GM12891 (cell line): ENCODE data around the gene F12.
A peak's percentile ranks its signal among the peaks of the same experiment; 100 is the strongest.

ENCODE experiments used
- DNase-seq: peaks from one replicate; pipeline ENCODE4 v3.0.0; 2011; ENCODE audit warnings: low spot score; ENCODE audit not compliant: insufficient read length
- FAIRE-seq: peaks from 2 replicates; lab custom pipeline; 2011; peaks lifted over from hg19 to GRCh38; lab: Jason Lieb, UNC
- PAX5 ChIP-seq: IDR thresholded peaks from 2 replicates; pipeline ENCODE4 v1.6.1; 2011; ENCODE audit warnings: low read length, moderate library complexity, mild to moderate bottlenecking; ENCODE audit not compliant: insufficient read depth, severe bottlenecking
- POLR2A ChIP-seq: IDR thresholded peaks from 2 replicates; pipeline ENCODE4 v1.6.1; 2011; ENCODE audit warnings: low read depth, low read length, control low read depth
- POLR2AphosphoS5 ChIP-seq: IDR thresholded peaks from 2 replicates; pipeline ENCODE4 v1.6.1; 2011; ENCODE audit warnings: low read depth, low read length, control low read depth
- POU2F2 ChIP-seq: IDR thresholded peaks from 2 replicates; pipeline ENCODE4 v1.6.1; 2011; ENCODE audit warnings: low read depth, mild to moderate bottlenecking, control low read depth, low read length, moderate library complexity
- SPI1 ChIP-seq: IDR thresholded peaks from 2 replicates; pipeline ENCODE4 v1.6.1; 2011; ENCODE audit warnings: low read depth, low read length, control low read depth
- TAF1 ChIP-seq: IDR thresholded peaks from 2 replicates; pipeline ENCODE4 v1.6.1; 2011; ENCODE audit warnings: low read depth, low read length, control low read depth

F12 gene

DNA sequence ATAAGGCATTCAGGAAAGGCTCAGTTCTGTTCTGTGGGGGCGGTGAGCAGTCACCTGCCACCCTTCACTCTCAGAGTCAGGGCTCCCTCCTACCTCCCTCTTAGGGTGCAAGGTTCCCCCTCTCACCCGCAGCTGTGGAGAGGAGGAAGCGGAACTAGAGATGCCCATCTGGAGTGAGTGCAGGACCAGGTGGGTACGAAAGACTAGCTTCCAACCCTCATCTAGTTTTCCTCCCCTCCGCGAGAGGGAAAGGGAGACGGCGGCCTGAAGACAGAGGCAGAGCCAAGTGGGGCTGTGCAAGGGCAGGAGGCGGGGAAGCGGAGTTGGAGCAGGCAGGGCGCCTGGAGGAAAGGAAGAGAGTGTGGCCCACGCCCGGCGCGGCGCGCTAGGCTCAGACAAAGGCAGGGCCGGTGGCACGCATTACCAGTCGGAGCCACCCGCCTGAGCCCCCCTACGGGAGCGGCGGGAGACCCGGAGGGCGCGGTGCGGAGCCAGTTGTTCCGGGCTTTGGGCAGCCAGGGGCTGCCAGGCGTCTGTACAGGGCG, 44.6 kb upstream of the F12 start:
- FAIRE-seq (no peak), DNase-seq (no peak)
- peak; percentile 33; the same call in 1 of the 2 replicates for TF ChIP-seq SPI1
- no peak for TF ChIP-seq POLR2AphosphoS5

DNA sequence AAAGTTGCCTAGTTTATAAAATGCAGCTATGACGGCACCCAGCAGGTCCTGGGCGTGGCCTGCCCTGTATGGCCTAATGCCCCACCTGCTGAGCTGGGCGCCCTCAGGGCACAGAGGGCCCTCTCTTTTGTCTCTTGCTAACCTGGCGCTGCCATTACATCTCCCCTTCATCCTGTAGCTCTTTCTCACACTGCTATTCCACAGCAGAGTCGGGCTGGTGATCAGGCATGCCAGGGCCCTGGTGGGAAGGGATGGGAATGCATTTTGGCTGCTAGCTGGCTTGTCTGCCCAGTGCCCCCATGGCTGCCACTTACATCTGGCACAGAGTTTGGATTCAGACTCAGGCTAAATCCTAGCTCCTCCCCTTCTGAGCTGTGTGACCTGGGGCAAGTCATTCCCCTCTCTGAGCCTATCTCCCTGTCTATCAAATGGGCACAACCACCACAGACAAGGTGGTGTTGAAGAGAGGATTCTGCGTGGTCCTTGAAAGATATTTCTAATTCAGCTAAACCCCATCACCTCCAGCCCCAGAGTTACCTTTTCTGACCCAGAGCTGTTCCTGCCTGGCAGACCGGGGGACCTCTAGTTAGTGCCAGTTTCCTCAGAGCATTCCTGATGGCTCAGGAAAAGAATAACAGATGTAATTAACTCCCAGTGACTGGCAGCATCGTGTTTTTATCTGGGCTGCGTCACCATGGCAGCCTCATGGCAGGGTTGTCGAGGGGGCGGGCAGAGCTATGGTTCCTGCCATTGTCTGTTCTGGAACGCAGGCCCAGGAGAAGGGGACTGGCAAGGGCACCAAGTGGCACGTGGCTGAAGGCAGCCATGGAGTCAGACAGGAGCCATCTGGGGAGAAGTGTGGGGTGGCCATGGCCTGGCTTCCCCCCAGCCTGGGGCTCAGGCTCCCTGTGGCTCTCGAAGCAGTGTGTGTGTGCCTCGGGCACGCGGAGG, 43.6 kb upstream of the F12 start:
- peak; percentile 5 for FAIRE-seq
- no peak for TF ChIP-seq POLR2A
- TF ChIP-seq POLR2AphosphoS5 = 0 out of 2 replicates have a peak, but pooled peaks have one; percentile 21
- DNase-seq = no peak

DNA sequence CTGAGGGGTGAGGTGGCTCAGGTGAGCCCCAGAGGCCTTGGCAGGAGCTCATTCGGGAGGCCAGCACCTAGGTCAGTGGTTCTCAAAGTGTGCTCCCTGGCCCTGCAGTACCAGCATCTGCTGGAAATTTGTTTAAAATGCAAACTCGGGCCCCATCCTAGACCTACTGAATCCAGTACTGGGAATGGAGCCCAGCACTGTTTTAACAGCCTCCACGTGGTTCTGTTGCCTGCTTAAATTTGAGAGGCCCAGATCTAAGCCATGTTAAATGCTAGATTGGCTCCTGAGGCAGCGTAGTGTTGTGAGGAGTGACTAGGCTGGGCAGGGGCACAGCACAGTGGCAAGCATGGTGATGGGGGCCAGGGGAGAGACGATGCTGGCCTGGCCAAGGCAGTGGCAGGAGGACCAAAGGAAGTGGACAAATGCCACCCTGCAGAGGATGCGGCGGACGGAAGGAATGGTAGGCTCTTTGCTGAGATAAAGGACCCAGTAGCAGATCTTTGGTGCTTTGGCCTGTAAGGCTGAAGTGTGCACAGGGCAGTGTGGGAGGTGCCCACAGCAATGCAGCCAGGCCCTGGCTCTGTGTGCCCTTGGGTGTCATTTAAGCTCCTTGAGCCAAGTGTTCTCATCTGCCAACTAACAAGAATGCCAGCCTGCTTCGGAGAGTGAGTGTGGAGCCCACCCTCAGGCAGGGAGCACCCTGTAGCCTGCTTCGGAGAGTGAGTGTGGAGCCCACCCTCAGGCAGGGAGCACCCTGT, 41.5 kb upstream of the F12 start:
- no peak for FAIRE-seq

DNA sequence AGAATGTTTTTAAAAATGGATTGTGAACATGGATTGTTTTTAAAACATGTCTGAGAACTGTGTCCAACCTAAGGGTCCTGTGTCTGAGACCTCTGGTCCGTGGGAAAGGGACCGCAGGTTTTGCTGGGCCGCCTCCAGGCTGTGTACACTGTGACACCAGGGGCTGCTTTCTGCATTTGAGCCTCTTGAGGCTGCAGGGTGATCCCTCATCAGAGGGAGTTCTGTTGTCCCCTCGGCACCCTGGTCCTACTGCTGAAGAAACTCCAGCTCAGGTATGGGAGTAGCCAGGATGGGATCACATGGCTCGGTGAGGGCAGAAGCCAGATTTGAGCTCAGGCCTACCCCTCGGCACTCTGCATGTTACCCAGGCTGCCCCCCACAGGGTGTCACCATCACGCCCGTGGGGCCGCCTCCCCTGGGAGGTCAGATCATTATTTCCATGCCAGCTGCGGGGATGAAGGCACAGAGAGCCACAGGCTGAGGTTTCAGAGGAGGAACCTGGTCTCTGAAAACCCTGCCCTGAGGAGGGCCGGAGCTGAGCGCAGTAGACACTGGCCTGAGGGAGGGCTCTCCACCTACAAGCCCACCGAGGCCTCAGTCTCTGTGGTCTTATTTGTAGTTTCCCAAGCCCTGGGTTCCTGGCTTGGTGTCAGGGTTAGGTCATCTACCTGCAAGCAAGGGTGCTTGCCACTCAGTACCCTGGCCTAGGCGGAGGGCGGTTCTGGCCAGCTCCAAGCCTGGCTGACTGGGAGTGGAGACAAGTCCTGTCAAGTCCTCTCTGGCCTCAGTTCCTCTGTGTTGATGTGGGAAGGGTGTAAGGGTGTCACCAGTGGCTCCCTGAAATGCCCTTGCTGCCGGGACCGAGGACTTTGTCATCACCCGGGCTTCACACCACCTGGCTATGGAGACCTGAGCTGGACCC, 40.0 kb upstream of the F12 start:
- no peak for DNase-seq
- TF ChIP-seq PAX5 (no peak), POLR2AphosphoS5 (peak; percentile 27), POU2F2 (no peak; the same call in none of the 2 replicates), TAF1 (no peak)
- FAIRE-seq = no peak

More for the DNA sequence above, 41.5 kb upstream of the F12 start:
- TF ChIP-seq POU2F2 (no peak), POLR2AphosphoS5 (no peak; the same call in 1 of the 2 replicates), TAF1 (no peak), SPI1 (no peak), PAX5 (no peak), POLR2A (no peak)
- DNase-seq = no peak

DNA sequence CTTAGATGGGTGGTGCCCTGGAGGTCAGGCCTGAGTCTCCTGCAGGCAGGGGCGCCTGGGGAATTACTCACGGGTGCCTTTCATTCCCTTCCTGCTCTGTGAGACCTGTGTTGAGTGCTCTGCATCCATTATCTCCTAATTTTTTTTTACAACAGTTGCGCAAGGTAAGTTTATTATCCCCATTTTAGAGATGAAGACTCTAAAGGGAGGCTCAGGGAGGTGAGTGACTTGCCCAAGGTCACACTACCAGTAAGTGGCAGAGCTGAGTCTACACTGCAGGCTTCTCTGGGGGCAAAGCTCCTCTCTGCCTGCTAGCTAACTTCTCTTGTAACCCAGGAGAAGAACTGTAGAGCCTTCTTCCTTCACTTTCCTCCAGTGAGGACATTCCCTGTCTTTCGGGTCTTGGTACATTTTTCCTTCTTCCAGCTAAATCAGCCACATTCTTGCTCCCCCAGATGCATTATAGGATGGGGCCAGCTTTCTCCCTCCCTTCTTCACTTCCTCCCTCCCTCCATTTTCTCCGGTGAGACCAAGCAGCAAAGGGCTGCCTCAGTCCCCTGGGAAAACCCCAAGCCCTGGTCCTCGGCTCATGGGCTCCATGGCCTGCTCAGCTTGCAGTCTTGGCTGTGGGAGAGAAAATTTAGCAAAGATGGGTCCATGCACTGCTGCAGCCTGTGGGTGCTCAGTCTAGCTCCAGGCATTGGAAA, 39.0 kb upstream of the F12 start:
- DNase-seq = no peak
- peak; percentile 66 for FAIRE-seq
- no peak for TF ChIP-seq PAX5
- no peak for TF ChIP-seq TAF1
- no peak for TF ChIP-seq POLR2A
- peak; percentile 68 for TF ChIP-seq SPI1

DNA sequence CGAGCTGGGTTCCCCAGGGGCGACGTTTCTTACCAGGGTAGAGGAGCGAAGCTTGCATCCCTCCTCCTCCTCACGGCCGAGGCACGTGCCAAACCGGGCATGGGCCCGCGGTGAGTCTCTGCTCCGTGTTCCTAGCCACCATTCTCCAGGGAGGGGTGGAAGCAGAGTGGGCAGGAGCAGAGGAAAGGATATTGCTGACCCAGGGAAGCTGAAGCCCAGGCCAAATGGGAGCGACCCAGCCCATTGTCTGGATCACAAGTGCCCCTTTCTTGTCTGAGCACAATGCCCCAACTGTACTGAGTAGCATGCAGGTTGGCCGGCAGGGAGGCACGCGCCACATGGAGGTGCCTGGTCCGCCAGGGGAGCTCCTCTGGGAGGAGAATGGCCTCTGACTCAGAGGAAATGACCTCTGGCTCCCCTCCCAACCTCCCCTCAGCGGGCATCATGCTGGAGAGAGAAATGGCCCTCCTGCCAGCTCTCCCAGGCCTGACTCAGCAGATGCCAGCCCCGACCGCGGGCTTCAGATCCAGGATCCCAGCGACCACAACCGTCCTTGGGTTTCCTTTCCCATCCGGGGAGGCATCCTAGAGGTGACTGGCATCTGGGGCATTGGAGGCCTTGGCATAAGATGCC, 38.4 kb upstream of the F12 start:
- no peak for DNase-seq
- FAIRE-seq = no peak
- TF ChIP-seq POLR2AphosphoS5 (peak; percentile 27; the same call in 1 of the 2 replicates), TAF1 (no peak)

DNA sequence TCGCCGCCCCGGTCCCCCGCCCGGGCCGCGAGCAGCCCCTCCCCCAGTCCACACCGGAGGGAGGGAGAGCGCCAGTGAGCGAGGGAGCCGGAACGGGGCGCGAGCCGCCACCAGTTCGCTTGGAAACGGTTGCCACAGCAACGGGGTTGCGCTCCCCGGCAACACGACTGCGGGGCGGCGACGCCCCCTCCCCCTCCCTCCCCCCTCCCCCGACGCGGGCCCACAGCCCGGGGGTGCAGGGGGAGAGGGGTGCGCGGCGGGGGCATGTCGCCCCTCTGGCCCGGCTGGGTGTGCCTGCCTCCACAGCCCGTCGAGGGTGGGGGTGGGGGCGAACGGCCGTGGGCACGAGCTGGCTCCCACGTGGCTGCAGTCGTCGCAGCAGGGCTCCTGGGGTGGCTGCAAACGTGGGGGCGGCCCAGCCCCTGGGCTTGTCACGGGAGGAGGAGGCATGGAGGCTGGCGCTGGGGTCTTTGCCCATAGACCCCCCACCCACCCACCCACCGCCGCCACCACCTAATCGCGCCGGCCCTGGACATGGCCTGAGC, 37.8 kb upstream of the F12 start:
- TF ChIP-seq PAX5 (no peak), TAF1 (no peak)
- FAIRE-seq (peak; percentile 99), DNase-seq (peak; percentile 85)

DNA sequence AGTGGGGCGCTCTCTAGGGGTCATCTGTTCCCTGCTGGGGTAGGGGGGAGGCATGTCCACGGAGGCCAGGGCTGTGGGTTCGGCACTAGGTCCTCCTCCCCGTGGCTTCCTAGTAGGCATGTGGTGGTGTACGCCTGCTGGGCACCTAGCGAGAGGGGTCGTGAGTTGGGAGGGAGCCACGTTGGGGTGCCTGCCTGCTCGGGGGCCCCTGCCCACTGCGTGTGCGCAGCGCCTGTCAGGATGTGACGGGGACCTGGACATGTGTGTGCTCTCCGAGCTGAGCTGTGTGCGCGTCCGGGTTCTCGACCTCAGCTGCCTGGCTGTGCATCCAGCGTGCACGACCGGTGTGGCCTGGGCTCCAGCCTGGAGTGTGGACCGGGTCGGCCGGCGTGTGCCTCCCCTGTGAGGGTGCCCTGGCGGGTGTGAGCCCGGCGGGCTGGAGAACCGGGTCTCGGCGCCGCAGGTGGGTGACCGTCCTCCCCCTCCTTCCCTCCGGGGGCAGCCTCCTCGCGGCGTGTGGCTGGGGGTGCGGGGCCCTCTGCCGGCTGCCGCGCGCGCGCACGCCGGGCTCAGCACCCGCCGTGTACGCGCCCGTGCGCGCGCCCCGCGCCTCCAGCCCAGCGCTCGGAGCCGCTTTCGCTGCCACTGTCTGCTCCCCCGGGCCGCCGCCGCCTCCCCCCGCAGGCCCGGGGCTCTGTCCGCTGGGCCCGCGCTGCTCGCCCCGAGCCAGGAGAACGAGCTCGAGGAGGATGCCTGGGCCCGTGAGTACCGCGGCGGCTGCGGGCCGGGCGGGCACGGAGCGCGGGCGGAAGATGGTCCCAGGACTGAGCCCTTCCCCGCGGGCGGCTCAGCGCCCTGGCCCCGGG, 37.1 kb upstream of the F12 start, which contains the start of gene PRR7:
Gene PRR7, plus strand, starts transcription at position 615 of the 866 bp plus-strand sequence. CDS start 8,254 bp downstream, outside the sequence.
- FAIRE-seq (no peak), DNase-seq (peak; percentile 92)
- TF ChIP-seq POLR2A = peak; percentile 89; the same call in 1 of the 2 replicates
- no peak for TF ChIP-seq SPI1
- TF ChIP-seq TAF1 = peak; percentile 16; the same call in 1 of the 2 replicates
- peak; percentile 56; the same call in 1 of the 2 replicates for TF ChIP-seq POU2F2
- peak; percentile 93 for TF ChIP-seq POLR2AphosphoS5
- peak; percentile 23 for TF ChIP-seq PAX5
